Left ventricle myocardium inferior (tissue), 1 donor: ENCODE data around the gene CNR2. TPM values are rescaled to one million over a fixed set of nuclear protein-coding genes. Genes with fewer than 3 reads are reported as not detected.

ENCODE experiments used
- DNase-seq: peaks from one replicate; pipeline ENCODE4 v3.0.0-alpha.2; 2020
- H3K27ac ChIP-seq: fragments of 200-600 bp; replicated peaks from 2 replicates; pipeline ENCODE4 v1.8.0; 2021
- H3K27me3 ChIP-seq: fragments of 200-600 bp; 2 replicates; pipeline ENCODE4 v1.8.0; 2021; ENCODE audit warnings: low read depth
- H3K36me3 ChIP-seq: fragments of 200-600 bp; 2 replicates; pipeline ENCODE4 v1.8.0; 2021
- H3K4me1 ChIP-seq: fragments of 200-600 bp; 2 replicates; pipeline ENCODE4 v1.8.0; 2021
- H3K4me3 ChIP-seq: fragments of 200-600 bp; 2 replicates; pipeline ENCODE4 v1.8.0; 2021; ENCODE audit warnings: mild to moderate bottlenecking, moderate library complexity
- H3K9me3 ChIP-seq: fragments of 200-600 bp; replicated peaks from 2 replicates; pipeline ENCODE4 v1.8.0; 2021
- CTCF ChIP-seq: fragments of 200-600 bp; IDR thresholded peaks from 2 replicates; pipeline ENCODE4 v1.8.0; 2021; ENCODE audit warnings: antibody characterized with exemption, mild to moderate bottlenecking, borderline replicate concordance
- intact Hi-C: fragments of 100-400 bp; cut with micrococcal nuclease; formaldehyde crosslinking; loops from one replicate; pipeline ENCODE4 v1.11.0; 2022
- total RNA-seq: library from RNA; stranded (reverse); fragmentation: NEBNext Ultra II Directional; extraction: Animal tissue kit (Norgen Biotek cat#: 25700); gene quantifications from one replicate; pipeline ENCODE4 v1.2.1, GENCODE V29; 2021
- donor health status: DM: no; HTN: yes; CAD: no; lungs with severe emphysema.

The CNR2 gene
- total RNA-seq, 1 donor from 2014 or later: not detected

GRCh38 chr1:23895993-23896392 is 17.2 kb downstream of the CNR2 start:
- Histone ChIP-seq H3K27ac (no peak overlapping the region), H3K36me3 (no peaks in the 10 kb centered on the region), H3K4me3 (no peak overlapping the region), H3K4me1 (no peaks in the 10 kb centered on the region), H3K9me3 (no peaks in the 10 kb centered on the region), H3K27me3 (peaks cover 3% of the 10 kb centered on the region)
- TF ChIP-seq CTCF: no peak
- intact Hi-C loops: no loop called here
- DNase-seq: no peak

GRCh38 chr1:23895082-23895481 is 18.1 kb downstream of the CNR2 start:
- intact Hi-C loops: no loop called here
- no peak for TF ChIP-seq CTCF
- Histone ChIP-seq H3K27ac (no peak overlapping the region), H3K27me3 (no peaks in the 10 kb centered on the region), H3K4me1 (no peaks in the 10 kb centered on the region), H3K36me3 (no peaks in the 10 kb centered on the region), H3K9me3 (no peaks in the 10 kb centered on the region), H3K4me3 (no peak overlapping the region)
- no peak for DNase-seq

GRCh38 chr1:23889074-23889473 is 24.1 kb downstream of the CNR2 start:
- Histone ChIP-seq H3K4me3 (no peak overlapping the region), H3K27me3 (no peaks in the 10 kb centered on the region), H3K9me3 (no peaks in the 10 kb centered on the region), H3K4me1 (no peaks in the 10 kb centered on the region), H3K27ac (no peak overlapping the region), H3K36me3 (no peaks in the 10 kb centered on the region)
- TF ChIP-seq CTCF: no peak
- no peak for DNase-seq
- intact Hi-C loops: no loop called here

- no peak for DNase-seq
- Histone ChIP-seq H3K4me3 (no peak overlapping the region), H3K27ac (no peak overlapping the region), H3K9me3 (no peaks in the 10 kb centered on the region), H3K36me3 (no peaks in the 10 kb centered on the region), H3K27me3 (no peaks in the 10 kb centered on the region), H3K4me1 (no peaks in the 10 kb centered on the region)
- intact Hi-C loops: no loop called here
- TF ChIP-seq CTCF: no peak
Measured at GRCh38 chr1:23885222-23885621, 27.9 kb downstream of the CNR2 start.

GRCh38 chr1:23882746-23883145 is 30.4 kb downstream of the CNR2 start:
- Histone ChIP-seq H3K4me3 (no peak overlapping the region), H3K27me3 (no peaks in the 10 kb centered on the region), H3K36me3 (no peaks in the 10 kb centered on the region), H3K27ac (no peak overlapping the region), H3K4me1 (no peaks in the 10 kb centered on the region), H3K9me3 (peaks cover 24% of the 10 kb centered on the region)
- DNase-seq: no peak
- intact Hi-C loops: no loop called here
- no peak for TF ChIP-seq CTCF

- H3K27me3 ChIP-seq: peaks cover 4% of the 10 kb centered on the region
- no peak for TF ChIP-seq CTCF
Measured at GRCh38 chr1:23879809-23880208, 33.4 kb downstream of the CNR2 start.

More at GRCh38 chr1:23879809-23880208, 33.4 kb downstream of the CNR2 start:
- no peak for DNase-seq
- peaks cover 28% of the 10 kb centered on the region for H3K9me3 ChIP-seq
- intact Hi-C loops: no loop called here
- no peaks in the 10 kb centered on the region for H3K36me3 ChIP-seq
- no peak overlapping the region for H3K4me3 ChIP-seq
- no peak overlapping the region for H3K27ac ChIP-seq
- H3K4me1 ChIP-seq: no peaks in the 10 kb centered on the region
